ENCODE data around the gene SCAF1.

Gene SCAF1

DNA sequence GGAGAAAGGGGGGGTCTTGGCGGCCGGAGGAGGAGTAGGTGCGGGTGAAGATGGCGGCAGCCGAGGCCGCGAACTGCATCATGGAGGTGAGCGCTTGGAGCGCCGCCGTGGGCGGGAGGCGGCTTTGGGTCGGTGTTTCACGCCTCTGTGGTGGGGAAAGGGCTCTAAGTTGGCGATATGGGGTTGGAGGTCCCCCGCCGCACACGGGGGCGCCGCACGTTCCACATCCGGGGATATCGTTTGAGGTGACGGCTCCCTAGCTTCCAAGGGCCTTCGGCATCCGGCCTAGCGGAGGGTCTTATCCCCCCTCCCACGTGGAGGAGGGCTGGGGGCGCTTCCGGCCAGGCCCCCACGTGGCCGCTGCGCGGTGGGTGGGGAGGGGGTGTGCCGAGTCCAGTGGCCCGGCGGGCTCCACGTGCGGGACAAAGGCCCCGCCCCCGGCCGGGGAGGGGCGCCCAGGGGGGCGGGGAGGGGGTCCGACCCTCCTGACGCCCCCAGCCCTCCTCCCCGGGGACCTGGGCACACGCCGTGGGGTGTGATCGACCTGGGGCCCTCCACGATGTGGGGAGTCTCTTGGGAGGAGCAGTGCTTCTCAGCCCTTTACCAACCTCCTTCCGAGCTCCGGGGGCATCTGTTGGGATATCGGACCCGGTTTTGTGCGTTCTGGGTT lies 35.4 kb downstream of the SCAF1 start, which contains the start of gene PRMT1:
PRMT1 (plus strand) TSS at position 41 of the 670 bp plus-strand sequence; CDS start at position 51, 10 bp downstream.
- intact Hi-C loops (cut with DNase I), result loop anchor here (2.0 kb wide), 1 partner anchor 37 kb away; the partner anchor contains the start of gene RRAS
- peak in 14 of 42 donors; percentile 11 to 60 (median 39) for DNase-seq

DNA sequence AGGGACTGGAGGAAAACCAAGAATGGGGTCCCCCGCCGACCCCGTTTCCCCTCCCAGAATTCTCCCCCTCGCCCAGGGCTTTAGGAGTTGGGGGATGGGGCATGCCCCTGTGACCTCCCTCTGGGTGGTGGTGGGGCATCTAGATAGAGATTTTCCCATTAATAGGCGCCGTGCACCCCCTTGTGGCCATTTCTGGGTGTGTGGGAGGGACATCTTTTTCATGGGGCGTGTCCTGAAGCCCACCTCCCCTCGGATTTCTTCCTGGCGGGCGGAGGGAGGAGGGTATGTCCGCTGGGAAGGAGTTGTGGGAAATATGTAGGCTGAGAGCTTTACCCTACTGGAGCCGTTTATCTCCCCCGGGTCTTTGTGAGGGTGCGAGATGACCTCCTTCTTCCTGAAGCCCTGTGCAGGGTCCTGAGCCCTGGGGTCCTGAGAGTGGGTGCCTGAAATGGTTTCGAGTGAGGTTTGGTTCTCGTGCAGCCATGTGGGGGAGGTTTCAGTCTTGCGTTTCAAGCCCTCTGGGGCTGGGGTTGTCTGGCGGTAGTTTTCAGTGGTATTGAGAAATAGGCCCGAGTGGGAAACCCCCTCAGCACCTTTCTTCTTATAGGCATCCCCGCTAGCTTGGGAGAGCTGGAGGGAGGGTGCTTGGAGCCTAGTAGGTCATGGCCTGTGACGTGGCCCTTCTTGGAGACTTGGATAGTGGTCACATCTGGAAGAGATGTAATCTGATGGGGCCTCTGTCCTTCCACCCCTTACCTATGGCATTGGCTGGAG lies 36.1 kb downstream of the SCAF1 start:
- intact Hi-C loops (cut with DNase I), result loop anchor here (2.0 kb wide), 1 partner anchor 37 kb away; the partner anchor contains the start of gene RRAS
- peak; percentile 55 to 86 (median 71) for DNase-seq

GRCh38 chr19:49678985-49679770 lies 37.2 kb downstream of the SCAF1 start:
- intact Hi-C loops (cut with DNase I), result no loop called here
- no peak for DNase-seq

DNA sequence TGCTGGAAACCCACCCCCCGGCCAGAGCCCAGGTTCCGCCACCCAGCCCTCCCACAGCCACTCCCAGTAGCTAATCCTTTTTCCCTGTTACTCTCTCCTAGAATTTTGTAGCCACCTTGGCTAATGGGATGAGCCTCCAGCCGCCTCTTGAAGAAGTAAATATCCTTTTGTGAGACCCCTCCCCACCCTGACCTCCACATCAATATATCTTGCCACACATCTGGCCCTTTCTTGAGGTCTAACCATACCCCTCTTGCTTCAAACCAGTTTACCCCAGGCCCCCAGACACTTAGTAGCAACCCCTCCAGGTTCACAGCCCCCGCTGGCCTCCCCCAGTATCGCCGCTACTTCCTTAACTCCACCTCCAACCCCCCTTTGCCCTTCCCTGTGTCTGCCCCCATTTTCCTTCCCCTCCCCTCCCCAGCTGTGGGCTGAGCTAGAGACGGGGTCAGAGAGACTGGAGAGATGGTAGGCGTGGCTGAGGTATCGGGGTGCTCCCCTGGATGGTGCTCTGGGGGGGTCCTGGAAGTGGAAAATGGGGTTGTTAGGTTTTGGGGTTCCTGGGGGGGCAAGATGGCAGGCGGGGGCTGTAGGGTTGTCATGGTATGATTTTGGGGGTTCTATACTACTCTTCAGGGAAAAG lies 37.9 kb downstream of the SCAF1 start:
- intact Hi-C loops (cut with DNase I), result no loop called here
- no peak for DNase-seq

GRCh38 chr19:49680421-49681351 lies 38.7 kb downstream of the SCAF1 start:
- intact Hi-C loops (cut with DNase I), result no loop called here
- DNase-seq, result peak; percentile 71 to 97 (median 92)

DNA sequence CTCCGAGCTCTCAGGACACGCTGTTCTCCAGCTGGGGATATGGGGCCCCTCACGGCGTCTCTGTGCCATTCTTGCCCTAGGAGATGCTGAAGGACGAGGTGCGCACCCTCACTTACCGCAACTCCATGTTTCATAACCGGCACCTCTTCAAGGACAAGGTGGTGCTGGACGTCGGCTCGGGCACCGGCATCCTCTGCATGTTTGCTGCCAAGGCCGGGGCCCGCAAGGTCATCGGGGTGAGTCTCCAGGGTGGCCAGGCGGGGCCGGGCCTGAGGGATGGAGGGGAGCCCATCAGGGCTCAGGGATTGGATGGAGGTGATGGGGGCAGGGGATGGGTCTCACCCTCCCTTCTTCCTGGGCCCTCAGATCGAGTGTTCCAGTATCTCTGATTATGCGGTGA lies 39.8 kb downstream of the SCAF1 start:
- DNase-seq, result no peak
- intact Hi-C loops (cut with DNase I), result no loop called here

GRCh38 chr19:49682274-49682673 lies 40.3 kb downstream of the SCAF1 start:
- intact Hi-C loops (cut with DNase I), result no loop called here
- DNase-seq, result peak in 1 of 42 donors; percentile 31

- intact Hi-C loops (cut with DNase I), result no loop called here
- no peak for DNase-seq
Measured at GRCh38 chr19:49683814-49684250, 41.8 kb downstream of the SCAF1 start.

DNA sequence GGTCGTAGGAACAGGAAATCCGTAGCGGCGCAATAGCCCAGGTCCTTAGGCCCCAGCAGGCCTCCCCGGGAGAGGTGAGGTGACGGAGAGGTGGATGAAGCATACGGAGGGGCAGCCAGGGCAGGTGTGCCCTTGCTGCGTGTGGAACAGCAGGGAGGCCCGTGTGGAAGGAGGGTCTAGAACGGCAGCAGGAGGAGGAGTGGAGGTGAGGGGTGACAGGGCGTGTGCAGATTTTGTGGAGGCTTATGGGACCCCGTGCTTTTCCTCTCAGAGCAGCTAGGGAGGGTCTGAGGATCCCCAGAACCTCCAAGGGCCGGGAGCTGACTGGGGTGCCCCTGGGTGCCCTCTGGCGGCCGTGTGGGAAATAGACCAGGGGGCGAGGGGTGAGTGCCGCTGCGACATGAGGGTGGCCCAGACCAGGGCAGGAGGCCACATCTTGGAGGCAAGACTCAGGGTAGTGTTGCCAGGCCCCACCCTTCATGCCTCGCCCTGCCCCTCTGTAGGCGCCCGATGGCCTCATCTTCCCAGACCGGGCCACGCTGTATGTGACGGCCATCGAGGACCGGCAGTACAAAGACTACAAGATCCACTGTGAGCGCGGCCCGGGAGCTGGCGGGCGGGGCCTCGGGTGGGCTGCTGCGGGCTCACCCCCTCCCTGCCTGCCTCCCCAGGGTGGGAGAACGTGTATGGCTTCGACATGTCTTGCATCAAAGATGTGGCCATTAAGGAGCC lies 42.4 kb downstream of the SCAF1 start:
- intact Hi-C loops (cut with DNase I), result no loop called here

DNA sequence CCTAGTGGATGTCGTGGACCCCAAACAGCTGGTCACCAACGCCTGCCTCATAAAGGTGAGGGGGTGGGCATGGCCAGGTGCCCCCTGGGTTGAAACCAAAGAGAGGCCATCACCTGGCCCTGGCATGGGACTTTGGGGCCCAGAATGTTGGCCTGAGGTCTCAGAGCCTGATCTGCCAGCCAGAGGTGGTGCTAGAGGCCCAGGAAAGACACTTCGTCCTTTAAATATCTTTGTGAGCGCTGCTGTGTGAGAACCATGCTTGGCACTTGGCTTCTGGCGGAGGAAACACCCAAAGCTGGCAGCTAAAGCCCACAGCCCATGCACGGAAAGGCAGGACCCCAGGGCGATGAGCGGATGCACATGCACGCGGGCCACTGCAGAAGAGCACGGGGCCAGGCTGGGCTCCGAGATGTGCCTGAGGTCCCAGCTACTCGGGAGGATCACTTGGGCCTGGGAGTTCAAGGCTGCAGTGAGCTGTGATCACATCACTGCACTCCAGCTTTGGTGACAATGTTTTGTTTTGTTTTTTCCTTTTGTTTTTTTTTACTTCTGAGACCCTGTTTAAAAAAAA lies 43.1 kb downstream of the SCAF1 start:
- intact Hi-C loops (cut with DNase I), result no loop called here
- no peak for DNase-seq

More for the DNA sequence above, 42.4 kb downstream of the SCAF1 start:
- peak in 1 of 42 donors; percentile 37 for DNase-seq

GRCh38 chr19:49685845-49686332 lies 43.9 kb downstream of the SCAF1 start:
- no peak for DNase-seq
- intact Hi-C loops (cut with DNase I), result no loop called here

DNA sequence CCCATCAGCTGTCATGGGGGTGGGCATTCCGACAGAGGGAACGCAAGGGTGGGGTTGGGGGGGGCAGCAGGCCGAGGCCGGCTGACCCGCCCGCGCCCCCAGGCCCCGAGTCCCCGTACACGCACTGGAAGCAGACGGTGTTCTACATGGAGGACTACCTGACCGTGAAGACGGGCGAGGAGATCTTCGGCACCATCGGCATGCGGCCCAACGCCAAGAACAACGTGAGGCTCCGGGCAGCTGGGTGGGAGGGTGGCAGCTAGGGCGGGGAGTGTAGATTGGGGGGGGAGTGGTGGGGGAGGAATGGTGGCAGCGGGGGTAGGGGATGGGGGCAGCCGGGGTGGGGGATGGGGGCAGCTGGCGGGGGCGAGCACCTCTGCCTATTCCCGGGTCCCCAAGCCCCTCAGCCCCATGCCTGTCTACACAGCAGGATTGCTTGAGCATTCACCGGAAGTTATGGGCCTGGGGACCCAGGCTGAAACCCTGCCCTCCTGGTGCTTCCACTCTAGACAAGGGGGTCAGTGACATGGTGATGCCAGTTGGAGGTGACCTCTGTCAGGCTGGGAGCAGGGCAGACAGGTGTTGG lies 44.6 kb downstream of the SCAF1 start:
- intact Hi-C loops (cut with DNase I), result no loop called here

DNA sequence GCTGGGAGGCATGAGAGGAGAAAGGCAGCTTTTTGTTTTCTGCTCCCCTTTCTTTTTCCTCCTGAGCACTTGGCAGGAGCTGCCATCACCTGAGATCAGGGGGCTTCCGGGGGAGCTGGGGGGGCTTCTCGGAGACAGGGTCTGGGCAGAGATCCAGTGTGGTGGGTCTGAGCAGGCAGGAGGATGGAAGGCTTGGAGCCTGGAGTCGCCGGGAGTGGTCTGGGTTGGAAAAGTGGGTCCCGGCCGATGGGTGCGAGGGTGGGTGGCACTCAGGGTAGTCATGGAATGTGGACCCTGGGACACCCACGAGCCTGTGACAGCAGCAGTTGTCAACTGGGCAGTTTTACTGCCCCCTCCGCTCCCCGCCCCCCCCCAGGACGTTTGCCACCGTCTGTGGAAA lies 45.1 kb downstream of the SCAF1 start:
- DNase-seq, result no peak
- intact Hi-C loops (cut with DNase I), result no loop called here

More for the DNA sequence above, 44.6 kb downstream of the SCAF1 start:
- DNase-seq, result no peak

DNA sequence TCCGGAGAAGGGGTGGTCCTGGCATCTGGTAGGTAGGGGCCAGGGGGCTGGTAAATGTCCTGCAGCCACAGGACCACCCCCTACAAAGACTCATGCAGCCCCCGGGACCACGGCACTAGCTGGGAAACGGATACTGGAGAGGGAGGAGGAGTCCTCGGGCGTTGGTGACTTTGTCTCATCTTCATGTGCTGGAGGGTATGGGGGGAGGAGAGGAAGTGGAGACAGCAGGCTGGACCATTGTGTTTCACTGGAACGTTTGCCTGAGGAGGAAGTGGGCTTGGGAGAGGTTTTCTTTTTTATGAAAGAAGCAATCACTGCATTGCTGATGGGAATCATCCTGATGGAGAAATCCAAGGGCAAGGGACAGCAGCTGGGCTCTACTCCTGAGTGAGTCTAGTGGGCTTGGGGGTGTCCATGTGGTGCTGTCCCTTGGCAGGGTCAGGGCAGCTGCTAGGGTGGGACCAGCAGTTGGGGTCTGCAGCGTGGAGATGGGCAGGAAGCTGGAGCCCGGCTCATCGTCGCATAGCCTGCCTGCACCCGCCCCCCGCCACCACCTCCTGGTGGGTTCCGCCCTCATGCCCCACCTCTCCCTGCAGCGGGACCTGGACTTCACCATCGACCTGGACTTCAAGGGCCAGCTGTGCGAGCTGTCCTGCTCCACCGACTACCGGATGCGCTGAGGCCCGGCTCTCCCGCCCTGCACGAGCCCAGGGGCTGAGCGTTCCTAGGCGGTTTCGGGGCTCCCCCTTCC lies 45.7 kb downstream of the SCAF1 start:
- intact Hi-C loops (cut with DNase I), result no loop called here
- no peak for DNase-seq

- no peak for DNase-seq
- intact Hi-C loops (cut with DNase I), result no loop called here
Measured at GRCh38 chr19:49688531-49689132, 46.6 kb downstream of the SCAF1 start.

Measured in head of caudate nucleus (tissue), 42 donors.